Pancreas (tissue), 10 donors: ENCODE results near the gene SPTBN4. TPM values are rescaled to one million over a fixed set of nuclear protein-coding genes. Genes with fewer than 3 reads are reported as not detected.

Experiments used
- ATAC-seq, 4 donors: fragments of 200-7000 bp; cut with Tn5 transposase; one replicate each; pipeline versions ENCODE4 v1.8.0 to v1.9.1; 2020; ENCODE audit warnings: mild to moderate bottlenecking in 4 of 4, moderate library complexity in 4 of 4
- DNase-seq, 6 donors: peaks; one replicate each; pipeline ENCODE4 v3.0.0-alpha.2; 2020
- FAIRE-seq: peaks from 2 replicates; lab custom pipeline; 2012; peaks lifted over from hg19 to GRCh38; lab: Jason Lieb, UNC
- H3K27ac ChIP-seq, 4 donors: fragments of 200-600 bp; sonication (generic); 1 replicate in 3 of 4; 2 replicates in 1 of 4; pipeline versions ENCODE4 v1.5.0 to v1.8.0; 2020
- H3K27me3 ChIP-seq, 4 donors: fragments of 200-600 bp; one replicate each; pipeline ENCODE4 v1.8.0; 2021
- H3K36me3 ChIP-seq, 3 donors: fragments of 200-600 bp; sonication (generic) in 1 of 3; one replicate each; pipeline versions ENCODE4 v1.5.0 to v1.8.0; 2020 to 2021
- H3K4me1 ChIP-seq, 3 donors: fragments of 200-600 bp; one replicate each; pipeline ENCODE4 v1.8.0; 2021
- H3K4me3 ChIP-seq, 4 donors: fragments of 200-600 bp; sonication (generic) in 2 of 4; one replicate each; pipeline versions ENCODE4 v1.5.0 to v1.8.0; 2020 to 2021
- H3K9me3 ChIP-seq, 4 donors: fragments of 200-600 bp; one replicate each; pipeline ENCODE4 v1.8.0; 2021
- CTCF ChIP-seq, 4 donors: fragments of 200-600 bp; sonication (generic) in 3 of 4; IDR thresholded peaks; one replicate each; pipeline versions ENCODE4 v1.5.0 to v1.8.0; 2021; ENCODE audit warnings: antibody characterized with exemption in 4 of 4
- WGBS, 2 donors: extraction: QIAGEN DNeasy Blood & Tissue Kit; methylation state at CpG; one replicate each; pipeline ENCODE4 v1.1.7; 2013; 5-methylcytosine and 5-hydroxymethylcytosine counted together
- intact Hi-C, 3 donors: fragments of 100-400 bp; cut with DNase I; formaldehyde crosslinking; loops; one replicate each; pipeline versions ENCODE4 v1.11.1 to v1.14.2; 2022
- polyA plus RNA-seq, 2 donors: library from polyadenylated mRNA; stranded (reverse); fragments of 200-250 nt; gene quantifications; one replicate each; pipeline ENCODE4 v1.2.3, GENCODE V29; 2013
- total RNA-seq, 6 donors: library from RNA; stranded (reverse); fragmentation: NEBNext Ultra II Directional in 4 of 6; extraction: Animal tissue kit (Norgen Biotek cat#: 25700) in 4 of 6; gene quantifications; one replicate each; pipeline versions ENCODE4 v1.2.1 to v1.2.4, GENCODE V29; 2021 to 2023
- donor health status: healthy with polysubstance abuse.
- donor health status: DM: no; HTN: no; CAD: no; lungs with moderate emphysema.
- donor health status: DM: no; HTN: no; CAD: no.
- donor health status: control.
- donor health status: control.
- donor health status: Bipolar disorder and iron deficiency.
- donor health status: DM: yes; HTN: yes; CAD: no.
- donor health status: DM: no; HTN: no; CAD: no.
- donor health status: DM: no; HTN: no; CAD: no.
- donor health status: DM: yes; HTN: yes; CAD: no.

SPTBN4 gene
- total and polyA plus RNA-seq, 8 donors, result 1.0 to 23.9 (median 1.7) TPM

DNA sequence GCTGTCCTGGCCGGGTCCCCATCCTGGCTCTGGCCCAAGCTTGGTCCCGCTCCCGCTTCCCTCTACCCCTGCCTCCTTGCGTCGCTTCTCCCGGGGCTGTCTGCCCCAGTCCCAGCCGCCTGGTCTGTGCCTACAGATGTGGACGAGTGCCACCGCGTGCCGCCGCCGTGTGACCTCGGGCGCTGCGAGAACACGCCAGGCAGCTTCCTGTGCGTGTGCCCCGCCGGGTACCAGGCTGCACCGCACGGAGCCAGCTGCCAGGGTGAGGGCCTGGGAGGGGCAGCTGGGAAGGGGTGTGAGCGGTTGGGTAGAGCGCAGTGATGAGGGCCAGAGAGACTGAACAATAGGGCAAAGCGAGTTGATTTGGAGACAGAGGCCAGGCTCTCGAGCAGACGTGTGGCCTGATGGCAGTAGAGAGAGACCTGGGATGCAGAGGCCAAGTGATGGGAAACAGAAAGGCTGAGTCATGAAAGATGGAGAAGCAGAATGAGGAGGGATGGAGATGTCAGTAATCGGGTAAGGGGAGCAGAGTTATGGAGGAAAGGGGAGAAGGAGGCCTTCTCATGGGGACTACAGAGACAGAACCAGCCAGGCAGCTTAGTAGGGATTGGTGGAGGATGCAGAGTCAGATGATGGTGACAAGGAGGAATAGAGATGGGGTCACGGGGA, 143.7 kb downstream of the SPTBN4 start:
- FAIRE-seq (no peak), DNase-seq (peak; percentile 66 to 92 (median 77)), ATAC-seq (peak; percentile 36 to 49 (median 43))
- no peaks in the 10 kb centered on the region for H3K36me3 ChIP-seq
- H3K4me1 ChIP-seq, result peaks cover 0 to 5% (median 0%) of the 10 kb centered on the region in 3 donors
- peak overlapping the region in 2 of 4 donors; percentile 49 to 58 for H3K4me3 ChIP-seq
- no peaks in the 10 kb centered on the region for H3K9me3 ChIP-seq
- intact Hi-C loops, result no loop called here
- no peaks in the 10 kb centered on the region for H3K27me3 ChIP-seq
- H3K27ac ChIP-seq, result peak overlapping the region in 3 of 4 donors; percentile 39 to 70 (median 59)
- WGBS, 2 donors, result 19 to 20% methylated on average over 29 of the region's 29 CpGs
- TF ChIP-seq CTCF (IDR thresholded peaks at IDR 0.05), result no peak

- no peaks in the 10 kb centered on the region for H3K36me3 ChIP-seq
- H3K27ac ChIP-seq, result no peak overlapping the region
- ATAC-seq (no peak), DNase-seq (peak in 1 of 6 donors; percentile 79), FAIRE-seq (no peak)
- peaks cover 0 to 5% (median 0%) of the 10 kb centered on the region in 3 donors for H3K4me1 ChIP-seq
- no peaks in the 10 kb centered on the region for H3K27me3 ChIP-seq
- no peak overlapping the region for H3K4me3 ChIP-seq
- no peak for TF ChIP-seq CTCF (IDR thresholded peaks at IDR 0.05)
- 93 to 94% methylated on average over 15 of the region's 15 CpGs for WGBS, 2 donors
- H3K9me3 ChIP-seq, result no peaks in the 10 kb centered on the region
- intact Hi-C loops, result no loop called here
These were observed 144.3 kb downstream of the SPTBN4 start for GRCh38 chr19:40611096-40611495.

GRCh38 chr19:40611900-40612698, 145.3 kb downstream of the SPTBN4 start:
- 87 to 92% methylated on average over 10 of the region's 10 CpGs for WGBS, 2 donors
- FAIRE-seq (no peak), ATAC-seq (no peak), DNase-seq (peak in 1 of 6 donors; percentile 67)
- no peak overlapping the region for H3K27ac ChIP-seq
- peaks cover 0 to 5% (median 0%) of the 10 kb centered on the region in 3 donors for H3K4me1 ChIP-seq
- H3K36me3 ChIP-seq, result no peaks in the 10 kb centered on the region
- no peak overlapping the region for H3K4me3 ChIP-seq
- intact Hi-C loops, result no loop called here
- H3K27me3 ChIP-seq, result no peaks in the 10 kb centered on the region
- H3K9me3 ChIP-seq, result no peaks in the 10 kb centered on the region
- no peak for TF ChIP-seq CTCF (IDR thresholded peaks at IDR 0.05)

- intact Hi-C loops, result no loop called here
- peak overlapping the region in 1 of 4 donors; percentile 39 for H3K4me3 ChIP-seq
- no peak for TF ChIP-seq CTCF (IDR thresholded peaks at IDR 0.05)
- H3K4me1 ChIP-seq, result peaks cover 0 to 5% (median 0%) of the 10 kb centered on the region in 3 donors
- no peaks in the 10 kb centered on the region for H3K27me3 ChIP-seq
- no peaks in the 10 kb centered on the region for H3K36me3 ChIP-seq
- 38% methylated on average over 49 to 50 of the region's 50 CpGs for WGBS, 2 donors
- peak in 4 of 6 donors; percentile 7 to 74 (median 50) for DNase-seq
- no peaks in the 10 kb centered on the region for H3K9me3 ChIP-seq
- ATAC-seq, result no peak
- peak overlapping the region in 1 of 4 donors; percentile 33 for H3K27ac ChIP-seq
- no peak for FAIRE-seq
These were observed 146.3 kb downstream of the SPTBN4 start for GRCh38 chr19:40612831-40613689.
